WTC11 (cell line): ENCODE data around the gene AP4S1. TPM values are rescaled to one million over a fixed set of nuclear protein-coding genes. Genes with fewer than 3 reads are reported as not detected.
"Not testable (repeated sequence)": the region's sequence is repeated elsewhere in the genome, so short reads cannot be mapped to it uniquely, and the experiment has no call there.

Source experiments
- ATAC-seq: fragments of 200-7000 bp; cut with Tn5 transposase; 2 replicates; pipeline ENCODE4 v1.10.0; 2021; ENCODE audit warnings: mild to moderate bottlenecking, moderate library complexity
- CTCF ChIA-PET: fragments of 300-600 bp; sonication (Branson Sonifier 250); formaldehyde crosslinking; loops from one replicate; lab custom pipeline; 2021; ENCODE audit warnings: antibody characterized with exemption; lab: Charles Lee
- POLR2A ChIA-PET: fragments of 350-600 bp; sonication (Branson Sonifier 250); formaldehyde crosslinking; loops from one replicate; lab custom pipeline; 2021; ENCODE audit warnings: antibody characterized with exemption; lab: Charles Lee
- DNase-seq: peaks from one replicate; pipeline ENCODE4 v3.0.0; 2021; ENCODE audit warnings: low spot score
- H3K27ac Mint-ChIP-seq: 2 replicates; pipeline ENCODE4 v1.8.0; 2021; ENCODE audit warnings: mixed read lengths
- H3K27me3 Mint-ChIP-seq: 2 replicates; pipeline ENCODE4 v1.8.0; 2021; ENCODE audit warnings: low read depth, mild to moderate bottlenecking, moderate library complexity, mixed read lengths
- H3K36me3 Mint-ChIP-seq: 2 replicates; pipeline ENCODE4 v1.8.0; 2021; ENCODE audit warnings: mixed read lengths
- H3K4me1 Mint-ChIP-seq: 2 replicates; pipeline ENCODE4 v1.8.0; 2022; ENCODE audit warnings: mixed read lengths
- H3K4me3 Mint-ChIP-seq: 2 replicates; pipeline ENCODE4 v1.8.0; 2021; ENCODE audit warnings: mild to moderate bottlenecking, moderate library complexity, mixed read lengths
- H3K9me3 Mint-ChIP-seq: 2 replicates; pipeline ENCODE4 v1.8.0; 2021; ENCODE audit warnings: mixed read lengths
- E2F1 ChIP-seq: sonication (generic); formaldehyde crosslinking; IDR thresholded peaks from 2 replicates; pipeline ENCODE4 v1.8.0; 2022; ENCODE audit warnings: mild to moderate bottlenecking, missing genetic modification reagents
- FOXK1 ChIP-seq: sonication (generic); formaldehyde crosslinking; IDR thresholded peaks from 2 replicates; pipeline ENCODE4 v1.8.0; 2022; ENCODE audit warnings: mild to moderate bottlenecking, moderate library complexity, missing genetic modification reagents
- GABPB1 ChIP-seq: sonication (generic); formaldehyde crosslinking; IDR thresholded peaks from 2 replicates; pipeline ENCODE4 v1.8.1; 2023; ENCODE audit warnings: mild to moderate bottlenecking, missing genetic modification reagents
- NFATC4 ChIP-seq: fragments of 250-450 bp; sonication (Bioruptor Pico); IDR thresholded peaks from 2 replicates; pipeline ENCODE4 v1.9.0; 2021; ENCODE audit warnings: mild to moderate bottlenecking
- RELA ChIP-seq: sonication (generic); formaldehyde crosslinking; IDR thresholded peaks from 2 replicates; pipeline ENCODE4 v1.8.1; 2022; ENCODE audit warnings: missing genetic modification reagents, mild to moderate bottlenecking, borderline replicate concordance
- ZMAT4 ChIP-seq: fragments of 250-450 bp; sonication (Bioruptor Pico); IDR thresholded peaks from 2 replicates; pipeline ENCODE4 v1.9.0; 2021; ENCODE audit warnings: mild to moderate bottlenecking
- ZNF532 ChIP-seq: fragments of 250-450 bp; sonication (Bioruptor Pico); IDR thresholded peaks from 2 replicates; pipeline ENCODE4 v1.9.0; 2021; ENCODE audit warnings: mild to moderate bottlenecking, borderline replicate concordance
- total RNA-seq: library from RNA; stranded (reverse); gene quantifications from 3 replicates; pipeline ENCODE4 v1.2.3, GENCODE V29; 2021
- TF ChIP-seq, protein P1 (sequence below): fragments of 250-450 bp; sonication (Bioruptor Pico); conservative IDR thresholded peaks from 2 replicates; pipeline ENCODE4 v1.9.0; 2021; ENCODE audit warnings: mild to moderate bottlenecking

Gene AP4S1
- total RNA-seq, 1 experiment from 2014 or later, result 7.0 TPM

- TF ChIP-seq, protein P1, sequence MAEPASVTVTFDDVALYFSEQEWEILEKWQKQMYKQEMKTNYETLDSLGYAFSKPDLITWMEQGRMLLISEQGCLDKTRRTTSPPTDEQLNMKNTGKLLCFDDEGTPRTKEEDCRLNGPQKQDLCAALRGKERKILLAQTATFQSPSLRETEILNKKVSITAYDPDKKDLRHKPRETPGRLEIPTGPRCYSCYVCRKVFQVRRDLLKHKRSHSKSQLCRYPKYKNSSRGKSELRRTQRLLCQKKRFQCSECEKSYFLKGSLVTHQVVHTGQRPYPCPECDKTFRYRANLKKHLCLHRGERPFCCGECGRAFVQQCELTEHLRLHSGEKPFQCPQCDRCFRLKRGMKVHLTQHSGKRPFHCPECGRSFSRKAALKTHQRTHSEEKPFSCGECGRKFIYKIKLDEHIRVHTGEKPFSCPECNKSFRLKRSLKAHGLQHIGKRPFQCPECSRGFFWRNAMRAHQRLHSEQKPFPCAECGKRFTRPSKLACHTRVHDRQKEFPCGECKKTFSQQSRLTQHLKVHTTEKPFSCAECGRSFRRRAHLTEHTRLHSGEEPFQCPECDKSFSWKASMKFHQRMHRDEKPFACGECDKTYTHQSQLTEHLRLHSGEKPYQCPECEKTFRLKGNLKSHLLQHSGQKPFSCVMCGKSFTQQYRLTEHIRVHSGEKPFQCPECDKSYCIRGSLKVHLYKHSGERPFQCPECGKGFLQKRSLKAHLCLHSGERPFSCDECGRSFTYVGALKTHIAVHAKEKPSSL (CRISPR knock-in tag), result no peak
- TF ChIP-seq ZNF532 (CRISPR knock-in tag), result no peak
- TF ChIP-seq FOXK1 (CRISPR knock-in tag), result no peak
Observed at GRCh38 chr14:31092160-31092708, 66.8 kb downstream of the AP4S1 start (continued).

DNA sequence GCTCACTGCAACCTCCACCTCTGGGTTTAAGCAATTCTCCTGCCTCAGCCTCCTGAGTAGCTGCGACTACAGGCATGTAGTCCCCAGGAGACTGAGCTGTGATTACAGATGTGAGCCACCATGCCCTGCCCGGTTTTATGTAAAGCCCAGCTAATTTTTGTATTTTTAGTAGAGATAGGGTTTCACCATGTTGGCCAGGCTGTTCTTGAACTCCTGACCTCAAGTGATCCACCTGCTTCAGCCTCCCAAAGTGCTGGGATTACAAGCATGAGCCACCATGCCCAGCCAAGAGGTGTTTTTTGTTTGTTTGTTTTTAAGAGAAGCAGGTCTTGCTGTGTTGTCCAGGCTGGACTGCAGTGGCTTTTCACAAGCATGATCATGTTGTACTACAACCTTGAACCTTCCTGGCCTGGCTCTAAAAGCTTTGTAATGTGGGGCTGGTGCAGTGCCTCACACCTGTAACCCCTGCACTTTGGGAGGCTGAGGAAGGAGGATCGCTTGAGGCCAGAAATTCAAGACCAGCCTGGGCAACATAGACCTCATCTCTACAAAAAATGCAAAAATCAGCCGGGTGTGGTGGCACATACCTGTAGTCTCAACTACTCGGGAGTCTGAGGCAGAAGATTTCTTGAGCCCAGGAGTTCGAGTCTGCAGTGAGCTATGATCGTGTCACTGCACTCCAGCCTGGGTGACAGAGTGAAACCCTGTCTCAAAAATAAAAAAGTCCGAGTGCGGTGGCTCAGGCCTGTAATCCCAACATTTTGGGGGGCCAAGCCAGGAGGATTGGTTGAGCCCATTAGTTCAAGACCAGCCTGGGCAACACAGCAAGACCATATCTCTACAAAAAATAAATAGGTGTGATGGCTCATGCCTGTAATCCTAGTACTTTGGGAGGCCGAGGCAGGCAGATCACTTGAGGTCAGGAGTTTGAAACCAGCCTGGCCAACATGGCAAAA is 68.7 kb downstream of the AP4S1 start:
- CTCF ChIA-PET, H3K4me1 Mint-ChIP-seq, H3K27me3 Mint-ChIP-seq, POLR2A ChIA-PET, H3K4me3 Mint-ChIP-seq, H3K27ac Mint-ChIP-seq, H3K36me3 Mint-ChIP-seq, H3K9me3 Mint-ChIP-seq, ATAC-seq, DNase-seq: not testable (repeated sequence)

DNA sequence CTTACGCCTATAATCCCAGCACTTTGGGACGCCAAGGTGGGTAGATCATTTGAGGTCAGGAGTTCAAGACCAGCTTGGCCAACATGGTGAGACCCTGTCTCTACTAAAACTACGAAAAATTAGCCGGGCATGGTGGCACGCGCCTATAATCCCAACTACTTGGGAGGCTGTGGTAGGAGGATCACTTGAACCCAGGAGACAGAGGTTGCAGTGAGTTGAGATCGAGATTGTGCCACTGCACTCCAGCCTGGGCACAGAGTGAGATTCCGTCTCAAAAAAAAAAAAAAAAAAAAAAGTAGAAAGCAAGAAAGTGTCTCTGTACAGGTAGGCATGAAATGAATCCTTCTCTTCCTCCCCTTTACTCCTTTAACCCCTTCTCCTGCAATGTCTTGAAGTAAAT is 70.4 kb downstream of the AP4S1 start:
- DNase-seq, H3K4me1 Mint-ChIP-seq, H3K9me3 Mint-ChIP-seq, ATAC-seq, H3K4me3 Mint-ChIP-seq, POLR2A ChIA-PET, H3K27me3 Mint-ChIP-seq: not testable (repeated sequence)
- H3K36me3 Mint-ChIP-seq, result peaks cover 22% of the 10 kb centered on the region
- H3K27ac Mint-ChIP-seq, result 0 out of 2 replicates have a peak overlapping the region, but pooled peaks have one; percentile 49
- CTCF ChIA-PET, result interaction anchor here (1.0 kb wide), 1 partner anchor 13 kb away, joined by 3 read pairs; no protein-coding TSS in a partner anchor

DNA sequence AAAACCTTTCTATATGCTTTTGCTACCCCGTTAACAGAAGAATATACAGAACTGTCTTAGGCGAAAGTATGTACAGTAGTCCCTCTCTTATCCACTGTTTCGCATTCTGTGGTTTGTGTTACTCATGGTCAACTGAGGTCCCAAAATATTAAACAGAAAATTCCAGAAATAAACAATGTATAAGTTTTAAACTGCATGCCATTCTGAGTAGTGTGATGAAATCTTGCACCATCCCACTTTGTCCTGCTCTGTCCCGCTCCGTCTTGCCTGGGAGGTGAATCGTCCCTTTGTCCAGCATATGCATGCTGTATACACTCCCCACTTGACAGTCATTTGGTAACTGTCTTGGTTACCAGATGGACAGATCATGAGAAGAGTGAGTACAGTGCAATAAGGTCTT is 70.8 kb downstream of the AP4S1 start:
- Mint-ChIP-seq H3K4me1 (no peaks in the 10 kb centered on the region), H3K27me3 (no peaks in the 10 kb centered on the region), H3K36me3 (peaks cover 26% of the 10 kb centered on the region), H3K9me3 (no peaks in the 10 kb centered on the region), H3K4me3 (no peak overlapping the region), H3K27ac (peak overlapping the region; percentile 49)
- no peak for ATAC-seq
- no peak for DNase-seq
- POLR2A ChIA-PET, result no interaction called here
- CTCF ChIA-PET, result no interaction called here
- TF ChIP-seq NFATC4 (CRISPR knock-in tag) (no peak), E2F1 (no peak), ZMAT4 (CRISPR knock-in tag) (no peak), GABPB1 (CRISPR knock-in tag) (peak; percentile 71), RELA (no peak)
